ENCODE data around the gene PPP1R1B. TPM values are rescaled to one million over a fixed set of nuclear protein-coding genes. Genes with fewer than 3 reads are reported as not detected.

Gene PPP1R1B
- total and polyA plus RNA-seq, 7 donors, result 4.2 to 280 (median 12.1) TPM

DNA sequence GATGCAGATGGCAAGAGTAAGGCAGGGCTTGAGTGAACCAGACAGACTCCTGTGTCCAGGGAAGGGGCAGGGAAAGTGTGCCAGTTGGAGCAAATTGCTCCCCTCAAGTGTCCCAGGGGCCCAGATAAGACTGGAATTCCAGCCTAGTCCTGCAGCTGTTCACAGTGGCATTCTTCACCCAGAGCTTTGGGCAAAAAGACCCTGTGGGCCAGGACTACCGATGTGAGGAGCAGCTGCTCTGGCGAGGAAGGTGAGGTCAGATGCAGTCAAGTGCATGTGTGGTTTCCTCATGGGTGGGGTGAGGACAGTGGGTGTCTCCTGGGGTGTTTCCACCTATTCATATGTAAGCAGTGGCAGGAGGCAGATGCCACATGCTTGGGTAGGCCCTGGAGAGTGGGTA is 33.4 kb upstream of the PPP1R1B start:
- WGBS, 2 donors, result 62 to 75% methylated on average over 2 of the region's 2 CpGs
- peaks cover 17 to 70% (median 38%) of the 10 kb centered on the region in 3 donors for H3K27me3 ChIP-seq

GRCh38 chr17:39595294-39595693 is 31.5 kb upstream of the PPP1R1B start:
- H3K4me1 ChIP-seq, result peaks cover 0 to 18% (median 14%) of the 10 kb centered on the region in 4 donors
- no peak overlapping the region for H3K4me3 ChIP-seq
- peaks cover 36 to 89% (median 58%) of the 10 kb centered on the region in 3 donors for H3K27me3 ChIP-seq
- intact Hi-C loops (cut with DNase I), result no loop called here
- 14 to 20% methylated on average over 4 of the region's 4 CpGs for WGBS, 2 donors
- no peak for DNase-seq
- H3K9me3 ChIP-seq, result no peaks in the 10 kb centered on the region
- no peak overlapping the region for H3K27ac ChIP-seq
- no peaks in the 10 kb centered on the region for H3K36me3 ChIP-seq
- no peak for TF ChIP-seq EP300 (IDR thresholded peaks at IDR 0.05)
- TF ChIP-seq POLR2AphosphoS5 (IDR thresholded peaks at IDR 0.05), result no peak
- TF ChIP-seq, protein P1, sequence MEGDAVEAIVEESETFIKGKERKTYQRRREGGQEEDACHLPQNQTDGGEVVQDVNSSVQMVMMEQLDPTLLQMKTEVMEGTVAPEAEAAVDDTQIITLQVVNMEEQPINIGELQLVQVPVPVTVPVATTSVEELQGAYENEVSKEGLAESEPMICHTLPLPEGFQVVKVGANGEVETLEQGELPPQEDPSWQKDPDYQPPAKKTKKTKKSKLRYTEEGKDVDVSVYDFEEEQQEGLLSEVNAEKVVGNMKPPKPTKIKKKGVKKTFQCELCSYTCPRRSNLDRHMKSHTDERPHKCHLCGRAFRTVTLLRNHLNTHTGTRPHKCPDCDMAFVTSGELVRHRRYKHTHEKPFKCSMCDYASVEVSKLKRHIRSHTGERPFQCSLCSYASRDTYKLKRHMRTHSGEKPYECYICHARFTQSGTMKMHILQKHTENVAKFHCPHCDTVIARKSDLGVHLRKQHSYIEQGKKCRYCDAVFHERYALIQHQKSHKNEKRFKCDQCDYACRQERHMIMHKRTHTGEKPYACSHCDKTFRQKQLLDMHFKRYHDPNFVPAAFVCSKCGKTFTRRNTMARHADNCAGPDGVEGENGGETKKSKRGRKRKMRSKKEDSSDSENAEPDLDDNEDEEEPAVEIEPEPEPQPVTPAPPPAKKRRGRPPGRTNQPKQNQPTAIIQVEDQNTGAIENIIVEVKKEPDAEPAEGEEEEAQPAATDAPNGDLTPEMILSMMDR (IDR thresholded peaks at IDR 0.05), result no peak
- no peak for TF ChIP-seq POLR2A (IDR thresholded peaks at IDR 0.05)

More for the DNA sequence above, 33.4 kb upstream of the PPP1R1B start:
- H3K36me3 ChIP-seq, result no peaks in the 10 kb centered on the region
- H3K4me1 ChIP-seq, result peaks cover 0 to 4% (median 0%) of the 10 kb centered on the region in 4 donors
- no peak overlapping the region for H3K27ac ChIP-seq
- H3K9me3 ChIP-seq, result no peaks in the 10 kb centered on the region
- no peak for DNase-seq
- TF ChIP-seq, protein P1 (IDR thresholded peaks at IDR 0.05), result no peak
- TF ChIP-seq EP300 (IDR thresholded peaks at IDR 0.05), result no peak
- no peak for TF ChIP-seq POLR2A (IDR thresholded peaks at IDR 0.05)
- no peak for TF ChIP-seq POLR2AphosphoS5 (IDR thresholded peaks at IDR 0.05)
- no peak overlapping the region for H3K4me3 ChIP-seq
- intact Hi-C loops (cut with DNase I), result no loop called here

DNA sequence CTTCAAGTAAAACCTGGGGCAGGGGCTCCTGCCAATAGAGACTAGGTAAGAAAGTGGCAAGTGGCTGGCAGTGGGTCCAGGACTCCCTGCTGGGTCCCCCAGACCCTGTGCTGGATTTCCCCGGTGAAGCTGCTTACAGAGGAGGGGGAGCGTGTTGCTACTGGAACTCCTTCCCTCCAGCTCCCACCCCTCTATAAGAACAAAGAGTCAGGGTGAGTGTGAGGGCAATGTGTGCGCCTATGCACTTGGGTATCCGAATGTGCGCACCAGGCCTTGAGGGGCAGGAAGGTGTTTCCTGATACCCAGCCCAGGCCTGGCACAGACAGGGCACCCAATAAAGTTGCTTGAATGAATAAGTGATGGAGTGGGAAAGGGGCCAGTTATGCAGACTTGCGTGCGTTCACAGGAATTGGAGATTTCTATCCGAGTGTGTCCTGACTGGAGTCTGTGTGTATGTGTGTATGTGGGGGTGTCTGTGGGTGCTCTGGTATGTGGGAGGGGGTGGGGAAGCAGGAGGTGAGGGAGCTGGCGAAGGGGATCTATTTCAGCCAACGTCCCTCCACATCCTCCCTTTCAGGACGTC is 30.7 kb upstream of the PPP1R1B start:
- H3K27ac ChIP-seq, result no peak overlapping the region
- no peak overlapping the region for H3K4me3 ChIP-seq
- no peak for DNase-seq
- TF ChIP-seq EP300 (IDR thresholded peaks at IDR 0.05) (no peak), POLR2AphosphoS5 (IDR thresholded peaks at IDR 0.05) (no peak), POLR2A (IDR thresholded peaks at IDR 0.05) (no peak)
- TF ChIP-seq, protein P1 (IDR thresholded peaks at IDR 0.05), result no peak
- no peaks in the 10 kb centered on the region for H3K9me3 ChIP-seq
- peaks cover 40 to 96% (median 65%) of the 10 kb centered on the region in 3 donors for H3K27me3 ChIP-seq
- WGBS, 2 donors, result 17 to 26% methylated on average over 11 of the region's 11 CpGs
- H3K36me3 ChIP-seq, result no peaks in the 10 kb centered on the region
- intact Hi-C loops (cut with DNase I), result no loop called here
- H3K4me1 ChIP-seq, result peaks cover 0 to 18% (median 14%) of the 10 kb centered on the region in 4 donors

DNA sequence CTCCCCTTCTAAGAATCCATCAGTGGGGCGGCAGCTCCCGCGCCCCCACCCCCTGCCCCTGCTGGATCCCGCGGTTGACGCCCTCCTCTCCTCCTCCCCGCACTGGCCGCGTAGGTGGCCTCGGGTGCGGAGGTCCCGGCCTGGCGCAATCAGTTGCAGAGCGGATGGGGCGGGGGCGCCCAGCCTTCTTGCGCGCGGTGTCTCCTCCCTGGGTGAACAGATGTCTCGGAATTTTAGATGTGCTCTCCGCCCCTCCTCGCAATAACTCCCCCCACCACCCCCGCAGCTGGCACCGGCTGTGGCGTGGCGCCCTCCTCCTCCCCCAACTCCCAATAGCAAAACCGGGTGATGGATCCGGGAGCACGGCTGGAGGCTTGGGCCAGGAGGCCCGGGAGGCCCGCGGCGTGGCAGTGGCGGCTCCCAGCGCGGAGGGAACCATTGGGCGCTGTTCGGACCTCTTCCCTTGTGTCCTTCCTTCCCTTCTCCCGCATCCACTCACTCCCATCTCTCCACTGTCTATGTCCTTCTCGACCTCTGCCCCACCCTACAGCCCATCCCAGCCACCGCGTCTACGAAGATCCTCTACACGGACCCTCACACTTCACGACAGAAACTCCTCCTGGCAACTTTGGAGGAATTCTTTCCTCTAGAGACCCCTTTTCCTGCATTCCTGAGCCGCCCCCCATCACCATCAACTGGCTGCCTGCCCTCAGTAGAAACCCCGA is 30.0 kb upstream of the PPP1R1B start:
- H3K36me3 ChIP-seq, result no peaks in the 10 kb centered on the region
- intact Hi-C loops (cut with DNase I), result no loop called here
- H3K27ac ChIP-seq, result no peak overlapping the region
- DNase-seq, result no peak
- peaks cover 0 to 18% (median 14%) of the 10 kb centered on the region in 4 donors for H3K4me1 ChIP-seq
- H3K4me3 ChIP-seq, result no peak overlapping the region
- 5 to 8% methylated on average over 47 of the region's 47 CpGs for WGBS, 2 donors
- H3K9me3 ChIP-seq, result no peaks in the 10 kb centered on the region
- peaks cover 47 to 98% (median 72%) of the 10 kb centered on the region in 3 donors for H3K27me3 ChIP-seq
- TF ChIP-seq POLR2A (IDR thresholded peaks at IDR 0.05) (no peak), EP300 (IDR thresholded peaks at IDR 0.05) (no peak), POLR2AphosphoS5 (IDR thresholded peaks at IDR 0.05) (no peak)
- TF ChIP-seq, protein P1 (IDR thresholded peaks at IDR 0.05), result no peak

All from sigmoid colon (tissue), 7 donors.